ENCODE measurements around the gene FHAD1.

Gene FHAD1

GRCh38 chr1:15251857-15252835 lies 5.1 kb downstream of the FHAD1 start:
- Histone ChIP-seq H3K79me2 (no peaks in the 10 kb centered on the region), H2AFZ (no peak overlapping the region), H3K36me3 (ENCODE audit: control insufficient read depth, insufficient read depth, low read length) (no peaks in the 10 kb centered on the region), H3K4me2 (ENCODE audit: low read length) (no peak overlapping the region), H3K9me3 (ENCODE audit: control insufficient read depth, low read length) (no peaks in the 10 kb centered on the region), H3K9ac (no peak overlapping the region), H3K4me3 (ENCODE audit: low read depth, low read length) (no peak overlapping the region), H3K27me3 (ENCODE audit: control insufficient read depth, insufficient read depth, low read length) (no peaks in the 10 kb centered on the region), H3K27ac (no peak overlapping the region), H3K4me1 (no peaks in the 10 kb centered on the region)
- TF ChIP-seq, protein P1, sequence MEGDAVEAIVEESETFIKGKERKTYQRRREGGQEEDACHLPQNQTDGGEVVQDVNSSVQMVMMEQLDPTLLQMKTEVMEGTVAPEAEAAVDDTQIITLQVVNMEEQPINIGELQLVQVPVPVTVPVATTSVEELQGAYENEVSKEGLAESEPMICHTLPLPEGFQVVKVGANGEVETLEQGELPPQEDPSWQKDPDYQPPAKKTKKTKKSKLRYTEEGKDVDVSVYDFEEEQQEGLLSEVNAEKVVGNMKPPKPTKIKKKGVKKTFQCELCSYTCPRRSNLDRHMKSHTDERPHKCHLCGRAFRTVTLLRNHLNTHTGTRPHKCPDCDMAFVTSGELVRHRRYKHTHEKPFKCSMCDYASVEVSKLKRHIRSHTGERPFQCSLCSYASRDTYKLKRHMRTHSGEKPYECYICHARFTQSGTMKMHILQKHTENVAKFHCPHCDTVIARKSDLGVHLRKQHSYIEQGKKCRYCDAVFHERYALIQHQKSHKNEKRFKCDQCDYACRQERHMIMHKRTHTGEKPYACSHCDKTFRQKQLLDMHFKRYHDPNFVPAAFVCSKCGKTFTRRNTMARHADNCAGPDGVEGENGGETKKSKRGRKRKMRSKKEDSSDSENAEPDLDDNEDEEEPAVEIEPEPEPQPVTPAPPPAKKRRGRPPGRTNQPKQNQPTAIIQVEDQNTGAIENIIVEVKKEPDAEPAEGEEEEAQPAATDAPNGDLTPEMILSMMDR (IDR thresholded peaks at IDR 0.05), result no peak

GRCh38 chr1:15254559-15254958 lies 7.5 kb downstream of the FHAD1 start:
- no peak overlapping the region for H3K4me2 ChIP-seq (ENCODE audit: low read length)
- H3K79me2 ChIP-seq, result no peaks in the 10 kb centered on the region
- no peak overlapping the region for H3K27ac ChIP-seq
- H3K9me3 ChIP-seq (ENCODE audit: control insufficient read depth, low read length), result no peaks in the 10 kb centered on the region
- TF ChIP-seq, protein P1 (IDR thresholded peaks at IDR 0.05), result no peak
- H3K27me3 ChIP-seq (ENCODE audit: control insufficient read depth, insufficient read depth, low read length), result no peaks in the 10 kb centered on the region
- H2AFZ ChIP-seq, result no peak overlapping the region
- H3K36me3 ChIP-seq (ENCODE audit: control insufficient read depth, insufficient read depth, low read length), result no peaks in the 10 kb centered on the region
- H3K4me1 ChIP-seq, result no peaks in the 10 kb centered on the region
- H3K9ac ChIP-seq, result no peak overlapping the region
- no peak overlapping the region for H3K4me3 ChIP-seq (ENCODE audit: low read depth, low read length)

DNA sequence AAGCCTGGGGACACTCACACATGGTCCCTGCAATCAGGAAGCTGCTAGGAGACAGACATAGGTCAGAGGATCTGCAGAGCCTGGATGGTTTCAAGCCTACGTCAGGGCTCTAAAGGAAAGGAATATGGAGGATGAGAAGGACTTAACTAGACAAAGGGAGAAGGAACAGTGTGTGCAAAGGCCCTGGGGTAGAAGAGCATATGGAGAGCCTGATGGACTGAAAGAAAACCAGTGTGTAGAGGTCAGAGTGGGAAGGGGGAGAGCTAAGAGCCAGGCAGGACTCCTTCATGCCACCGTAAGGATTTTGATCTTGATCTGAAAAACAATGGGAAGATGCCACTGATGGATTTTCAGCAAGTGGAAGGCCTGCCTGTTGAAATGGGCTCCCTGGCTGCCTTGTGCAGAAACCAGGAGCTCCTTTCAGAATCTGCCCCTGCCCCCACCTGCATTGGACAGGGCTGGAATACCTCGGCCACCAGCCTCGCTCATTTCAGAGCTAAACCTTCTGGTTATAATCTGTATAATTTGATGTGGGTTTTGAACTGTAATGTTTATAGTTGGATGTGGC lies 8.6 kb downstream of the FHAD1 start:
- H3K4me1 ChIP-seq, result no peaks in the 10 kb centered on the region
- H3K9ac ChIP-seq, result no peak overlapping the region
- H3K27ac ChIP-seq, result no peak overlapping the region
- no peak overlapping the region for H3K4me3 ChIP-seq (ENCODE audit: low read depth, low read length)
- TF ChIP-seq, protein P1 (IDR thresholded peaks at IDR 0.05), result no peak
- H2AFZ ChIP-seq, result no peak overlapping the region
- no peaks in the 10 kb centered on the region for H3K9me3 ChIP-seq (ENCODE audit: control insufficient read depth, low read length)
- H3K79me2 ChIP-seq, result no peaks in the 10 kb centered on the region
- H3K27me3 ChIP-seq (ENCODE audit: control insufficient read depth, insufficient read depth, low read length), result no peaks in the 10 kb centered on the region
- no peaks in the 10 kb centered on the region for H3K36me3 ChIP-seq (ENCODE audit: control insufficient read depth, insufficient read depth, low read length)
- no peak overlapping the region for H3K4me2 ChIP-seq (ENCODE audit: low read length)

GRCh38 chr1:15256584-15256983 lies 9.6 kb downstream of the FHAD1 start:
- Histone ChIP-seq H3K36me3 (ENCODE audit: control insufficient read depth, insufficient read depth, low read length) (no peaks in the 10 kb centered on the region), H3K4me3 (ENCODE audit: low read depth, low read length) (no peak overlapping the region), H2AFZ (no peak overlapping the region), H3K4me2 (ENCODE audit: low read length) (no peak overlapping the region), H3K27me3 (ENCODE audit: control insufficient read depth, insufficient read depth, low read length) (no peaks in the 10 kb centered on the region), H3K9me3 (ENCODE audit: control insufficient read depth, low read length) (no peaks in the 10 kb centered on the region), H3K9ac (no peak overlapping the region), H3K79me2 (no peaks in the 10 kb centered on the region), H3K4me1 (no peaks in the 10 kb centered on the region), H3K27ac (no peak overlapping the region)
- TF ChIP-seq, protein P1 (IDR thresholded peaks at IDR 0.05), result no peak

Data from parathyroid adenoma (tissue), 2 donors.